Psoas muscle (tissue), 8 donors: Measurements from ENCODE around the gene SLFNL1. TPM values are rescaled to one million over a fixed set of nuclear protein-coding genes. Genes with fewer than 3 reads are reported as not detected.

ENCODE experiments used
- ATAC-seq, 4 donors: fragments of 200-7000 bp; cut with Tn5 transposase; one replicate each; pipeline ENCODE4 v1.9.1; 2020; ENCODE audit warnings: moderate library complexity in 3 of 4, mild to moderate bottlenecking in 2 of 4
- DNase-seq, 2 donors: peaks; one replicate each; pipeline ENCODE4 v3.0.0-alpha.2; 2020
- H3K27ac ChIP-seq: fragments of 200-600 bp; one replicate; pipeline ENCODE4 v1.8.0; 2022
- H3K27me3 ChIP-seq, 3 donors: fragments of 200-600 bp in 1 of 3; one replicate each; pipeline versions ENCODE4 v1.6.1 to v1.8.0; 2013 to 2022; ENCODE audit warnings: low read length in 2 of 3, mild to moderate bottlenecking in 2 of 3, moderate library complexity in 1 of 3; ENCODE audit not compliant: insufficient read depth in 3 of 3
- H3K36me3 ChIP-seq, 2 donors: fragments of 200-600 bp in 1 of 2; one replicate each; pipeline versions ENCODE4 v1.6.1 to v1.8.0; 2013 to 2022; ENCODE audit warnings: low read depth in 1 of 2, mild to moderate bottlenecking in 1 of 2, moderate library complexity in 1 of 2; ENCODE audit not compliant: insufficient read depth in 1 of 2
- H3K4me1 ChIP-seq: fragments of 200-600 bp; one replicate; pipeline ENCODE4 v1.8.0; 2022
- H3K4me3 ChIP-seq: fragments of 200-600 bp; one replicate; pipeline ENCODE4 v1.8.0; 2022; ENCODE audit warnings: mild to moderate bottlenecking
- H3K9me3 ChIP-seq: fragments of 200-600 bp; one replicate; pipeline ENCODE4 v1.8.0; 2022
- WGBS, 3 donors: extraction: QIAGEN DNeasy Blood & Tissue Kit; methylation state at CpG; one replicate each; pipeline versions ENCODE4 v1.1.6 to v1.1.7; 2013; 5-methylcytosine and 5-hydroxymethylcytosine counted together
- intact Hi-C, 2 donors: fragments of 100-400 bp; cut with DNase I; formaldehyde crosslinking; loops; one replicate each; pipeline versions ENCODE4 v1.11.0 to v1.14.2; 2022
- long read RNA-seq, 2 donors: library from polyadenylated mRNA; unstranded; transcript quantifications; one replicate each; pipeline ENCODE4 v2.0.0, GENCODE V29; 2021
- polyA plus RNA-seq, 3 donors: library from polyadenylated mRNA; stranded (reverse); fragments of 200-250 nt; gene quantifications; one replicate each; pipeline ENCODE4 v1.2.3, GENCODE V29; 2013
- total RNA-seq, 4 donors: library from RNA; stranded (reverse); fragmentation: NEBNext Ultra II Directional in 2 of 4; extraction: Animal tissue kit (Norgen Biotek cat#: 25700) in 2 of 4; gene quantifications; one replicate each; pipeline versions ENCODE4 v1.2.1 to v1.2.4, GENCODE V29; 2021 to 2023
- TF ChIP-seq, protein P1 (sequence below): fragments of 200-600 bp; IDR thresholded peaks from one replicate; pipeline ENCODE4 v1.8.0; 2022; ENCODE audit warnings: antibody characterized with exemption
- donor health status: healthy with polysubstance abuse.
- donor health status: DM: no; HTN: no; CAD: no; lungs with moderate emphysema.
- donor health status: Bipolar disorder and iron deficiency.
- donor health status: healthy.
- donor health status: DM: yes; HTN: yes; CAD: no.
- donor health status: DM: no; HTN: no; CAD: no.
- donor health status: DM: no; HTN: no; CAD: no.
- donor health status: DM: yes; HTN: yes; CAD: no.

The SLFNL1 gene
- total RNA-seq (under 1 TPM; 0.15 to 0.23 (median 0.17) TPM), polyA plus RNA-seq (under 1 TPM; 0.13 to 0.58 (median 0.17) TPM)
- long read RNA-seq, donor 1 = 0 reads
- long read RNA-seq, donor 2, partial matches to known transcripts = 1 of 2 reads
- long read RNA-seq, donor 2, other reads (novel, unspliced or antisense) = 1 of 2 reads

GRCh38 chr1:41021526-41022308, at the start of gene SLFNL1:
Gene SLFNL1, minus strand, starts transcription at chr1:41021725. Its CDS starts 1,065 bp downstream, at chr1:41020660.
- H3K4me3 ChIP-seq = no peak within 1 kb of the TSS
- intact Hi-C loops = no loop called here
- WGBS, 3 donors = 56 to 66% (median 59%) methylated on average over 12 of the region's 12 CpGs
- peaks cover 0 to 43% of the 10 kb centered on the region in 2 donors for H3K36me3 ChIP-seq
- no peaks in the 10 kb centered on the region for H3K4me1 ChIP-seq
- DNase-seq (no peak), ATAC-seq (peak in 1 of 4 donors; percentile 21)
- no peak within 1 kb of the TSS for H3K27ac ChIP-seq
- H3K27me3 ChIP-seq = no peaks in the 10 kb centered on the region
- TF ChIP-seq, protein P1, sequence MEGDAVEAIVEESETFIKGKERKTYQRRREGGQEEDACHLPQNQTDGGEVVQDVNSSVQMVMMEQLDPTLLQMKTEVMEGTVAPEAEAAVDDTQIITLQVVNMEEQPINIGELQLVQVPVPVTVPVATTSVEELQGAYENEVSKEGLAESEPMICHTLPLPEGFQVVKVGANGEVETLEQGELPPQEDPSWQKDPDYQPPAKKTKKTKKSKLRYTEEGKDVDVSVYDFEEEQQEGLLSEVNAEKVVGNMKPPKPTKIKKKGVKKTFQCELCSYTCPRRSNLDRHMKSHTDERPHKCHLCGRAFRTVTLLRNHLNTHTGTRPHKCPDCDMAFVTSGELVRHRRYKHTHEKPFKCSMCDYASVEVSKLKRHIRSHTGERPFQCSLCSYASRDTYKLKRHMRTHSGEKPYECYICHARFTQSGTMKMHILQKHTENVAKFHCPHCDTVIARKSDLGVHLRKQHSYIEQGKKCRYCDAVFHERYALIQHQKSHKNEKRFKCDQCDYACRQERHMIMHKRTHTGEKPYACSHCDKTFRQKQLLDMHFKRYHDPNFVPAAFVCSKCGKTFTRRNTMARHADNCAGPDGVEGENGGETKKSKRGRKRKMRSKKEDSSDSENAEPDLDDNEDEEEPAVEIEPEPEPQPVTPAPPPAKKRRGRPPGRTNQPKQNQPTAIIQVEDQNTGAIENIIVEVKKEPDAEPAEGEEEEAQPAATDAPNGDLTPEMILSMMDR = no peak
- no peaks in the 10 kb centered on the region for H3K9me3 ChIP-seq

- peaks cover 0 to 32% of the 10 kb centered on the region in 2 donors for H3K36me3 ChIP-seq
- WGBS, 3 donors = 94 to 96% (median 96%) methylated on average over 5 of the region's 5 CpGs
Measured at GRCh38 chr1:41056907-41057306, 35.4 kb upstream of the SLFNL1 start.

GRCh38 chr1:41053316-41053715, 31.8 kb upstream of the SLFNL1 start:
- intact Hi-C loops = no loop called here
- Histone ChIP-seq H3K9me3 (no peaks in the 10 kb centered on the region), H3K27ac (no peak overlapping the region), H3K27me3 (no peaks in the 10 kb centered on the region), H3K36me3 (peaks cover 0 to 39% of the 10 kb centered on the region in 2 donors), H3K4me3 (no peak overlapping the region), H3K4me1 (no peaks in the 10 kb centered on the region)
- ATAC-seq (no peak), DNase-seq (no peak)
- WGBS, 3 donors = 62 to 72% (median 66%) methylated on average over 2 of the region's 2 CpGs
- TF ChIP-seq, protein P1 = no peak

More at GRCh38 chr1:41056907-41057306, 35.4 kb upstream of the SLFNL1 start:
- Histone ChIP-seq H3K27me3 (no peaks in the 10 kb centered on the region), H3K4me1 (no peaks in the 10 kb centered on the region), H3K9me3 (no peaks in the 10 kb centered on the region), H3K4me3 (no peak overlapping the region), H3K27ac (no peak overlapping the region)
- intact Hi-C loops = no loop called here
- DNase-seq (no peak), ATAC-seq (no peak)
- TF ChIP-seq, protein P1 = no peak

DNA sequence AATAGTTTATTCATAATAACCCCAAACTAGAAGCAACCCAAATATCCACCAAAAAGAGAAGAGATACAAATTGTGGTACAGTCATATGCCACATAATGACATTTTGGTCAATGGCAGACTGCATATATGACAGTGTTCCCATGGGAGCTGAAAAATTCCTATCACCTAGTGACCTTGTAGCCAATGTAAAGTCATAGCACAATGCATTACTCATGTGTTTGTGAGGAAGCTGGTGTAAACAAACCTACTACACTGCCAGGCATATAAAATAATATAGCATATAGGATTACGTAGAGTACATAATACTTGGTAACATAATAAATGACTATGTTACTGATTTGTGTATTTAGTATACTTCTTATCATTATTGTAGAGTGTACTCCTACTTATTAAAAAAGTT, 29.5 kb upstream of the SLFNL1 start:
- Histone ChIP-seq H3K36me3 (peaks cover 0 to 39% of the 10 kb centered on the region in 2 donors), H3K27ac (no peak overlapping the region), H3K4me3 (no peak overlapping the region), H3K4me1 (peaks cover 10% of the 10 kb centered on the region), H3K27me3 (no peaks in the 10 kb centered on the region), H3K9me3 (no peaks in the 10 kb centered on the region)
- TF ChIP-seq, protein P1 = no peak
- ATAC-seq = no peak
- 97 to 99% (median 98%) methylated on average over 1 of the region's 1 CpG for WGBS, 3 donors
- intact Hi-C loops = no loop called here
- no peak for DNase-seq
